Neutrophil (primary cell): ENCODE data around the gene IFT27.

Experiments used
- H3K27ac ChIP-seq: fragments of 200-600 bp; sonication (generic); 2 replicates; pipeline ENCODE4 v1.5.1; 2016; ENCODE audit warnings: mild to moderate bottlenecking, moderate library complexity
- H3K27me3 ChIP-seq: fragments of 200-600 bp; sonication (generic); 2 replicates; pipeline ENCODE4 v1.6.0; 2016; ENCODE audit warnings: mild to moderate bottlenecking
- H3K36me3 ChIP-seq: fragments of 200-600 bp; sonication (generic); 2 replicates; pipeline ENCODE4 v1.5.1; 2017
- H3K4me1 ChIP-seq, 2 experiments: fragments of 200-600 bp in 1 of 2; sonication (generic) in 1 of 2; 1 replicate in 1 of 2; 2 replicates in 1 of 2; pipeline versions ENCODE4 v1.5.1 to v1.6.1; 2013 to 2016; ENCODE audit warnings: low read depth in 1 of 2, low read length in 1 of 2, mild to moderate bottlenecking in 1 of 2, moderate library complexity in 1 of 2; ENCODE audit not compliant: control insufficient read depth in 1 of 2, insufficient read depth in 1 of 2
- H3K4me3 ChIP-seq, 2 experiments: fragments of 200-600 bp in 1 of 2; sonication (generic) in 1 of 2; 1 replicate in 1 of 2; 2 replicates in 1 of 2; pipeline ENCODE4 v1.5.1; 2013 to 2016; ENCODE audit warnings: low read depth in 1 of 2, low read length in 1 of 2, mild to moderate bottlenecking in 1 of 2, moderate library complexity in 1 of 2
- H3K9me3 ChIP-seq: fragments of 200-600 bp; sonication (generic); 2 replicates; pipeline ENCODE4 v1.5.1; 2016
- TF ChIP-seq, protein P1 (sequence below): fragments of 200-600 bp; sonication (generic); IDR thresholded peaks from 2 replicates; pipeline ENCODE4 v1.5.1; 2016; ENCODE audit warnings: antibody characterized with exemption

Gene IFT27, protein sequence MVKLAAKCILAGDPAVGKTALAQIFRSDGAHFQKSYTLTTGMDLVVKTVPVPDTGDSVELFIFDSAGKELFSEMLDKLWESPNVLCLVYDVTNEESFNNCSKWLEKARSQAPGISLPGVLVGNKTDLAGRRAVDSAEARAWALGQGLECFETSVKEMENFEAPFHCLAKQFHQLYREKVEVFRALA

DNA sequence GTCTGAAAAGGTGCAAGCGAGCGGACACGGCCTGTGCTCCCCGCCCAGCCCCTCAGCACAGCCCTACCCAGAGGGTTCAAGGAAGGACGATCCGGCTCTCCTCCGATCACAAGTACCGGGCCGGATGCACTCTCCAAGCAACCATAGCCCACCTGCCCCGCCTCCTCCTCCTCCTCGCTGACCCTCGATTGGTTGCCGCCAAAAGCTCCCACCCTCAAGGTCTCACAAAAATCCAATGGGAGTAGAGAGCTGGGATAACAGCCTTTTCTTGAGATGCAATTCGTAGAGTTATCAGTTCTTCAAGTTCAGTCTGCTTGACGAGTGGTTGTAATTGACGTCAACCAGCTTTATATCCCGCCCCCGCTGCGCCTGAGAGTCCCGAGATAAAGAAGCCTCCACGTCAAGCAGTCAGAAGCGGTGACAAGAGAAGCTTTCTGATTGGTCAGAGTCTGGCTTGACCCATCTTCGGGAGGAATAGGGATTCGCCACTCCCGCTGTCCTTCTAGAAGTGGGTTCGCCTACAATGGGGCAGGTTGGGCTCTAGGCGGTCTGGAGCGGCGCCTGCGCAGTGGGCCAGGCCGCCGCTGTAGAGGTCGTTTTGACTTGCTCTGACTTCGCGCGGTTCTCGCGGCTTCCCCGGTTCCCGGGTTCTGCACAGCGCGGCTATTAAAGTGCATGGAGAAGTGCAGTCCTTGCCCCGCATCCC, at the start of gene IFT27:
Gene IFT27, minus strand, starts transcription at position 156 of the 706 bp plus-strand sequence. CDS start 412 bp downstream, outside the sequence.
- Histone ChIP-seq H3K27me3 (no peaks in the 10 kb centered on the region), H3K27ac (peak within 1 kb of the TSS; percentile 66), H3K9me3 (no peaks in the 10 kb centered on the region), H3K4me3 (peak within 1 kb of the TSS; percentile 59 to 80), H3K4me1 (peaks cover 17 to 18% of the 10 kb centered on the region in 2 experiments), H3K36me3 (no peaks in the 10 kb centered on the region)
- TF ChIP-seq, protein P1, sequence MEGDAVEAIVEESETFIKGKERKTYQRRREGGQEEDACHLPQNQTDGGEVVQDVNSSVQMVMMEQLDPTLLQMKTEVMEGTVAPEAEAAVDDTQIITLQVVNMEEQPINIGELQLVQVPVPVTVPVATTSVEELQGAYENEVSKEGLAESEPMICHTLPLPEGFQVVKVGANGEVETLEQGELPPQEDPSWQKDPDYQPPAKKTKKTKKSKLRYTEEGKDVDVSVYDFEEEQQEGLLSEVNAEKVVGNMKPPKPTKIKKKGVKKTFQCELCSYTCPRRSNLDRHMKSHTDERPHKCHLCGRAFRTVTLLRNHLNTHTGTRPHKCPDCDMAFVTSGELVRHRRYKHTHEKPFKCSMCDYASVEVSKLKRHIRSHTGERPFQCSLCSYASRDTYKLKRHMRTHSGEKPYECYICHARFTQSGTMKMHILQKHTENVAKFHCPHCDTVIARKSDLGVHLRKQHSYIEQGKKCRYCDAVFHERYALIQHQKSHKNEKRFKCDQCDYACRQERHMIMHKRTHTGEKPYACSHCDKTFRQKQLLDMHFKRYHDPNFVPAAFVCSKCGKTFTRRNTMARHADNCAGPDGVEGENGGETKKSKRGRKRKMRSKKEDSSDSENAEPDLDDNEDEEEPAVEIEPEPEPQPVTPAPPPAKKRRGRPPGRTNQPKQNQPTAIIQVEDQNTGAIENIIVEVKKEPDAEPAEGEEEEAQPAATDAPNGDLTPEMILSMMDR: no peak

- H3K4me1 ChIP-seq: peaks cover 9 to 17% of the 10 kb centered on the region in 2 experiments
- H3K27ac ChIP-seq: no peak overlapping the region
- TF ChIP-seq, protein P1: no peak
- H3K9me3 ChIP-seq: no peaks in the 10 kb centered on the region
- peaks cover 31% of the 10 kb centered on the region for H3K27me3 ChIP-seq
- H3K4me3 ChIP-seq: no peak overlapping the region
- H3K36me3 ChIP-seq: no peaks in the 10 kb centered on the region
These were observed 48.7 kb upstream of the IFT27 start for GRCh38 chr22:36824655-36825054.

DNA sequence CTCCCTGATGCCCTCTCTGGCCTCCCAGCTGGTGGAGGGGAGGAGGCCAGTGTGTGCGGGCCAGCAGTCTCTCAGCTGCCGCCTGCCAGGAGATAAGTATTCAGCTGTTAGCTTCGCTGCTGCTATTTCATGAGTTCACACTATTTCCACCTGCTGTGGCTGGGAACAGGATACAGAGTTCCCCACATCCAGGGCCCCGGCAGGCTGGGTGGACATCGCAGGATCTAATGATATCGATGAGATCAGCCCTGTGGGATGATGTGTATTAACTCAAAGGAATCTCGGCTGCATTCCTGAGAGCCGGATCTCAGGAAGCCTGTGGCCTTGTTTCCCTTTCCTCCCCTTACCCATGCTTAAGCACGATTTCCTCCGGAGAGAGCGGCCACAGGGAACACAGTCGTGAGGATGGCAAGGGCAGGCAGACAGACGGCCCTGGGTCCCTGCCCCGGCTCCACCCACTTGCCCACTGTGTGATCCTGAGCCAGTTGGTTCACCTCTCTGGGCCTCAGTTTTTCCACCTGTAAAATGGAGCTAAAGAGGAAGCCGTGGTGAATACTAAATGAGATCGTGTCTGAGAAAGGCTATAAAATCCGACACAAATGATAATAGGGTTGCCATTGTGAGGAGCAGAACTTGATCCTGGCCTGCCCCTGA, 47.4 kb upstream of the IFT27 start:
- Histone ChIP-seq H3K4me1 (peaks cover 4 to 6% of the 10 kb centered on the region in 2 experiments), H3K36me3 (no peaks in the 10 kb centered on the region), H3K27ac (no peak overlapping the region), H3K9me3 (no peaks in the 10 kb centered on the region), H3K27me3 (peaks cover 45% of the 10 kb centered on the region), H3K4me3 (no peak overlapping the region)
- TF ChIP-seq, protein P1: no peak

GRCh38 chr22:36822581-36822980, 46.7 kb upstream of the IFT27 start:
- Histone ChIP-seq H3K4me3 (no peak overlapping the region), H3K27me3 (peaks cover 52% of the 10 kb centered on the region), H3K36me3 (no peaks in the 10 kb centered on the region), H3K9me3 (no peaks in the 10 kb centered on the region), H3K4me1 (peaks cover 4 to 6% of the 10 kb centered on the region in 2 experiments), H3K27ac (no peak overlapping the region)
- TF ChIP-seq, protein P1: no peak

DNA sequence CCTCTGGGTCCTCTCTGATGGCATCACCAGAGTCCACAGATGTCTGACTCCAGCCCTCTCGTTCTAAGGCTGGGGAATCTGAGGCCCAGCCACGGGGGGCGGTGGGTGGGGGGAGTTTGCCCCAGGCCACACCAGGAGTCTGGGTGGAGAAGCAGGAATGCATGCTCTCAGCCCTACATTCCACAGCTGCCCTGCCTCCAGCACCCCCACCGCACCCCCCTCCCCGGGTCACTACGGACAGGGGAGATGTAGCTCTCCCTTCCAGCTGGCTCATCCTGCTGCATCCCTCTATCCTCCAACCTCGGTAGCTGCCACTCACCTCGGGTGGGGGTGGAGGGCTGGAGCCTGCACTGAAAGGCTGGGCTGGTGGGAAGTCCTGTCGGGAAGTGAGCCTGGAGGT, 43.2 kb upstream of the IFT27 start:
- Histone ChIP-seq H3K36me3 (no peaks in the 10 kb centered on the region), H3K4me1 (peaks cover 5 to 13% of the 10 kb centered on the region in 2 experiments), H3K27ac (no peak overlapping the region), H3K4me3 (no peak overlapping the region), H3K27me3 (peaks cover 87% of the 10 kb centered on the region), H3K9me3 (no peaks in the 10 kb centered on the region)
- TF ChIP-seq, protein P1: no peak
